Measurements from ENCODE around the gene SLC12A7. TPM values are rescaled to one million over a fixed set of nuclear protein-coding genes. Genes with fewer than 3 reads are reported as not detected.

SLC12A7 gene
- 22.9 to 29.7 TPM (median 29.1 TPM) in 5 replicates for total RNA-seq (2022; extraction: Qiagen RNA extraction; ENCODE audit: low read depth)

GRCh38 chr5:1111727-1112289 is at the start of gene SLC12A7:
TSS of gene SLC12A7 (minus strand) at chr5:1112063. CDS start at chr5:1111991, 72 bp downstream.

GRCh38 chr5:1008451-1009358 is 103.2 kb downstream of the SLC12A7 start, which contains the start of gene NKD2:
TSS of gene NKD2 (plus strand) at chr5:1008802. CDS start at chr5:1009058, 256 bp downstream.

Other genes with a start within 250 kb of the SLC12A7 start
- 35.0 to 41.6 TPM (median 37.8 TPM) in 5 replicates for gene BRD9, start 219.3 kb downstream of the SLC12A7 start, total RNA-seq (2022; extraction: Qiagen RNA extraction; ENCODE audit: low read depth)
- gene TRIP13, start 219.2 kb downstream of the SLC12A7 start, total RNA-seq (2022; extraction: Qiagen RNA extraction; ENCODE audit: low read depth), result 54.3 to 72.1 TPM (median 66.0 TPM) in 5 replicates
- 8.7 to 13.3 TPM (median 10.7 TPM) in 5 replicates for gene NKD2, start 103.3 kb downstream of the SLC12A7 start, total RNA-seq (2022; extraction: Qiagen RNA extraction; ENCODE audit: low read depth)
- not detected in 5 replicates for gene SLC6A19, start 89.5 kb upstream of the SLC12A7 start, total RNA-seq (2022; extraction: Qiagen RNA extraction; ENCODE audit: low read depth)
- gene SLC6A18, start 113.3 kb upstream of the SLC12A7 start, total RNA-seq (2022; extraction: Qiagen RNA extraction; ENCODE audit: low read depth), result not detected in 5 replicates
- gene TERT, start 183.0 kb upstream of the SLC12A7 start, total RNA-seq (2022; extraction: Qiagen RNA extraction; ENCODE audit: low read depth), result 1.8 to 4.0 TPM (median 3.3 TPM) in 5 replicates
- 155 to 185 TPM (median 164 TPM) in 5 replicates for gene CLPTM1L, start 233.0 kb upstream of the SLC12A7 start, total RNA-seq (2022; extraction: Qiagen RNA extraction; ENCODE audit: low read depth)